GM10266 (cell line): Measurements from ENCODE around the gene AGAP9.
"Not testable (repeated sequence)": the region's sequence is repeated elsewhere in the genome, so short reads cannot be mapped to it uniquely, and the experiment has no call there.

Source experiments
- DNase-seq: peaks from one replicate; pipeline ENCODE4 v3.0.0; 2012; ENCODE audit errors: extremely low spot score
- TF ChIP-seq, protein P1 (sequence below): IDR thresholded peaks from 2 replicates; pipeline ENCODE4 v1.5.1; 2012; ENCODE audit warnings: mild to moderate bottlenecking, low read depth; ENCODE audit not compliant: control insufficient read depth, insufficient read depth; ENCODE audit errors: missing control alignments

Gene AGAP9

DNA sequence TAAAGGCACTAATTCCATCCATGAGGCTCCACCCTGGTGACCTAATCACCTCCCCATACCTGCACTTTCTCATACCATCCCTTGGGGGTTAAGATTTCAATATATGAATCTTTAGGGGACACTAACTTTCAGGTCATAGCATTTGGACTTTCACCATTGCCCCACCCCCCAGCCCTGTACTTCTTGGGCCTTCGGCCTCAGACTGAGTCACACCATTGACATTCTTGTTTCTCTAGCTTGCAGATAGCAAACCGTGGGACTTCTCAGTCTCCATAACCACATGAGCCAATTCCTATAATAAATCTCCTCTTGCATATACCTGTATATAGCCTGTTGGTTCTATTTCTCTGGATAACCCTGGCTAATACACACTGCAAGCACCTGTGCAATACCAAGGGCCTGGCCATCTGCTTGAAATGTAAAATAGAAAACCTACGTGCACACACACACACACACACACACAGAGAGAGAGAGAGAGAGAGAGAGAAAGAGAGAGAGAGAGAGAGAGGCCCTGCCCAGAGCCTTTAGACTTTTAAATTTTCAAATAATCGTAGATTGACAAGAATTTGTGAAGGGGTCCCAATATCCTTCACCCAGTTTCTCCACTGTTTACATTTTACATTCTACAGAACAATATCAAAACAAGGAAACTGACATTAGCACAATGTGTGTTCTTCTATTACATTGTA lies 64.8 kb downstream of the AGAP9 start:
- no peak for DNase-seq

DNA sequence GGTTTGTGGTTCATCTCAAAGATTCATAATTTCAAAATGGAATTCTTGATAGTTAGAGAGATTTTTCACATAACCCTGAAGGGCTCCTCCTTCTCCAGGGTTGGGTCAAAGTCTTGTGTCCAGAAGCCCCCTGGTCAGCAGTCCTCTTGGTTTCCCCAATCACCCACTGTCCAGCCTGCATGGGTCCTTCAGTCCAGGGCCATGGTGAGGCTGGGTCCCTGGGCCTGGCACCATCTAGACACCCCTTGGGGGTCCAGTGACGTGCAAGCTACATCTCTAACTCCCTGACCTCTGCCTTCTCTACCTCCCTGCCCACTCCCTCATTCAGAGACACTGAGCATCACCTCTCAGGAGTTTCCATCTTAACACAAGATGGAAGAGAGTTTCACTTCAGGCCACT lies 65.6 kb downstream of the AGAP9 start:
- TF ChIP-seq, protein P1, sequence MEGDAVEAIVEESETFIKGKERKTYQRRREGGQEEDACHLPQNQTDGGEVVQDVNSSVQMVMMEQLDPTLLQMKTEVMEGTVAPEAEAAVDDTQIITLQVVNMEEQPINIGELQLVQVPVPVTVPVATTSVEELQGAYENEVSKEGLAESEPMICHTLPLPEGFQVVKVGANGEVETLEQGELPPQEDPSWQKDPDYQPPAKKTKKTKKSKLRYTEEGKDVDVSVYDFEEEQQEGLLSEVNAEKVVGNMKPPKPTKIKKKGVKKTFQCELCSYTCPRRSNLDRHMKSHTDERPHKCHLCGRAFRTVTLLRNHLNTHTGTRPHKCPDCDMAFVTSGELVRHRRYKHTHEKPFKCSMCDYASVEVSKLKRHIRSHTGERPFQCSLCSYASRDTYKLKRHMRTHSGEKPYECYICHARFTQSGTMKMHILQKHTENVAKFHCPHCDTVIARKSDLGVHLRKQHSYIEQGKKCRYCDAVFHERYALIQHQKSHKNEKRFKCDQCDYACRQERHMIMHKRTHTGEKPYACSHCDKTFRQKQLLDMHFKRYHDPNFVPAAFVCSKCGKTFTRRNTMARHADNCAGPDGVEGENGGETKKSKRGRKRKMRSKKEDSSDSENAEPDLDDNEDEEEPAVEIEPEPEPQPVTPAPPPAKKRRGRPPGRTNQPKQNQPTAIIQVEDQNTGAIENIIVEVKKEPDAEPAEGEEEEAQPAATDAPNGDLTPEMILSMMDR: no peak
- DNase-seq: no peak

More for the DNA sequence above, 64.8 kb downstream of the AGAP9 start:
- TF ChIP-seq, protein P1: no peak

DNA sequence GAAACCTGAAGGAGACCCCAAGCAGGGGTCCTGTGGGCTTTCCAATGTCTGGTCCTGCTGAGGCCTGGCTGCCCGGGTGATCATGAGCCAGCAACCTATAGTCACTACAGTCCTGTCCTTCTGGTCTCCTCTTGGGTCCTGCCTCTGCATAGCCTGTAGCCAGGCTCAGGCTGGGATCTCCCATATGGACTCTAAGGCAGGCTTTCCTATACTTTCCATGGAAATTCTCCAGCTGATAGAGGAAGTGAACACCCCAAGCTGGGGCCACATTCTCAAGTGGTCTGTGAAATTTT lies 66.0 kb downstream of the AGAP9 start:
- DNase-seq: no peak
- TF ChIP-seq, protein P1: no peak

DNA sequence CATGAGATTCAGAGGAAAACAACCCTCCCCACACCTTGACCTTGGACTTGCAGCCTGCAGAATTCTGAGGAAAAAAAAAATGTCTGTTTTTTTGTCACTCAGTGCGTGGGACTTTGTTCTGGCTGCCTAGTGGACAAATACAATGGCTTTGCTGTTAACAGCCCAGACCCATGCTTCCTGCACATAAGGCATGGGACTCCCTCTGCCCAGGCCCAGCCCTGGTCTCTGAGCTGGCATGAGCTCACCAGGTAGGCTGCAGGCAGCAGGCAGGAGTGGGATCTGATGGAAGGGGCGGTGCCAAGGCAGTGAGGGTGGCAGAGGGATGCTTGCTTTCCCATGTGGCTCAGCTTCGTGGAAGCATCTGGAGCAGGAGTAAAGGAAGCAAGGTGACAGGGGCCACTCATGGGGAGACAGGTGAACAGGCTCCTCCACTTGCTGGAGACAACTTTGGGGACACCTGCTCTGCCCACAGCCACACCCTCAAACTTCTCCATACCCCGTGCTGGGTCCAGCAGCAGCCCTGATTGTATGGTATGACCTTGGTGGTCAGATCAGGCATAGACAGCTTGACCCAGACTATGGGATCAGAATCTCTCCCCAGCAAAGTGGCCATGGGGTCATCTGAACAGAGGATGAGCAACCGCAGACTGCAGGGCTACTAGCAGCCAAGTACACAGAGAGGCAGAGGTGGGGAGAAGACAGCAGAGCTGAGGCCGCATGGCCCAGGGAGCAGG lies 66.5 kb downstream of the AGAP9 start:
- DNase-seq: no peak
- TF ChIP-seq, protein P1: no peak

DNA sequence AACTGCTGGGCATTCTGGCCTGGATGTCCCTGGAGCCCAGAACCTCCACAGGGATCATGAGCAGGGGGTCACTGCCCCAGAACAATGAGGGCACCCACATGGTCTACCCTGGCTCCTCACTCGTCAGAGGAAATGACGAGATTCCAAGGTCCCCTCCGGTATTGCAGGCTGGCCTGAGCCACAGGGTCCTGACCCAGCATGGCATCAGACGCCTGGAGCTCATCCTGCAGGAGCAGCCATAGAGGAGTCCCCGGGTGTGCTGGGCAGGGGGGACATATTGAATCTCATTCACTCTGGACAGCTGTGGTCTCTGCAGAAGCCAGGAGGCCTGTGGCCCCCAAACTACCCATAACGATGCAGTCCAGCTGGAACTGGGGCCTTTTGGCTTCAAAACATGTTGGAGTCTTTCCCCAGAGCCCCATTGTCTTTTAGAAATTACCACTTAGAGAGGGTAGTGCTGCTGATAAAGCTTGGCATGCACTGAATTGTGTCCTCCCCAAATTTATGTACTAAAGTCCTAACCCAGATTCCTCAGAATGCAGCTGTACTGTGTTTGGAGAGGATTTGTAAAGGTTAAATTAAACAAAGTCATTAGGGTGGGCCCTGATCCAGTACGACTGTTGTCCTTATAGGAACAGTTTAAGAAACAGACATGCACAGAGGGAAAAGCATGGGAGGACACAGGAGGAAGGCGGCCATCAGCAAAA lies 67.2 kb downstream of the AGAP9 start:
- DNase-seq: no peak
- TF ChIP-seq, protein P1: no peak

DNA sequence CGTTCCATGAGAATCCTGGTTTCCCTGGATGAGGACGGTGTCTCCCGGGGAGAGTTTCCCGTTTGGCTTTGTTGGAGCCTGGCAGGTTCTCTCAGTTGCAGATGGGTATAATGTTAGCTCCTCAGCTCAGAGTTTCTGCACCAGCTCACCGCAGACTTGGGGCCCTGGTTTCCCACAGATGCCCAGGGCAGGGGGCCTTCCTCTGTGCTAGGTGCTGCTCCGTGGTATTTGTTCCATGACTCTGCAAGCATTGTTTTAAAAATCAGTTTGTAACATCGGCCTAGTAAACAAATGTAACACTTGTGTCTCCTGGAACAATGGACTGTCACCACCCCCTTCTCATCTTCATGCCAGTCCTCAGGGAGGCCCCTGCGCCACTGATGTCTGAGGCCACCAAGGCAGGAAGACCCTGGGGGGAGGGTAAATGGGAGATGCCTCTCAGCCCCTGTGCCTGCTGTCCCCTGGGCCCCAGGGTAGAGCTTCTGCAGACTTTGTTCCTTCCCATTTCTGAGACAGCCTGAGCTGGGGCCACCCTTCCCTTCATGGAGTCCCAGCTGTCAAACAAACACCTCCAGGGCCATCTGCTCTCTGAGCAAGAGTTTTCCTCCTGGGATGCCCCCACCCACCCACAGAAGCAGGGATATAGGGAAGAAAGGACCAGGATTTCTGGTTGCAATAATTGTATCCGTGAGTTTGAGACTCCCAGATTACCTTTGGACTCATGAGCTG lies 67.9 kb downstream of the AGAP9 start:
- not testable (repeated sequence) for DNase-seq

DNA sequence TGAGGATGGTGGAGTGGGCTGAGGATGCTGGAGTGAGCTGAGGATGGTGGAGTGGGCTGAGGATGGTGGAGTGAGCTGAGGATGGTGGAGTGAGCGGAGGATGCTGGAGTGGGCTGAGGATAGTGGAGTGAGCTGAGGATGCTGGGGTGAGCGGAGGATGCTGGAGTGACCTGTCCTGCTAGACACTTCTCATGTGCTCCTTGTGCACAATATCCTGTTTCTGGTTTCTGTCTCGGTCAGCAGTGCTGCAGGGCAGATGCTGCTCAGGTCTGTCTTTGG lies 68.7 kb downstream of the AGAP9 start:
- TF ChIP-seq, protein P1: no peak
- DNase-seq: no peak
